GM12878 (cell line): ENCODE results near the gene OSBPL10.

ENCODE experiments used
- BCLAF1 ChIP-seq: fragments of 450-650 bp; IDR thresholded peaks from 2 replicates; pipeline ENCODE4 v1.6.1; 2017; ENCODE audit warnings: antibody characterized with exemption, mild to moderate bottlenecking, moderate library complexity
- EZH2 ChIP-seq: IDR thresholded peaks from 2 replicates; pipeline ENCODE4 v1.6.1; 2012; ENCODE audit warnings: low read depth, mild to moderate bottlenecking, control low read depth, inconsistent platforms, low read length, borderline replicate concordance; ENCODE audit not compliant: control insufficient read depth
- MEF2B ChIP-seq: fragments of 450-650 bp; IDR thresholded peaks from 2 replicates; pipeline ENCODE4 v1.6.1; 2018; ENCODE audit warnings: mild to moderate bottlenecking, moderate library complexity; ENCODE audit not compliant: partially characterized antibody, poor library complexity, severe bottlenecking
- PBX3 ChIP-seq: IDR thresholded peaks from 2 replicates; pipeline ENCODE4 v1.6.1; 2011; ENCODE audit warnings: mild to moderate bottlenecking, low read depth, low read length, moderate library complexity; ENCODE audit not compliant: insufficient replicate concordance
- POLR2A ChIP-seq: IDR thresholded peaks from 2 replicates; pipeline ENCODE4 v1.6.1; 2011; ENCODE audit warnings: low read depth, mild to moderate bottlenecking, low read length
- SIN3A ChIP-seq: IDR thresholded peaks from 2 replicates; pipeline ENCODE4 v1.6.1; 2012; ENCODE audit warnings: low read depth, low read length, improper control_type of control experiment
- SREBF2 ChIP-seq: IDR thresholded peaks from 2 replicates; pipeline ENCODE4 v1.6.1; 2012; ENCODE audit warnings: mild to moderate bottlenecking, low read length
- ZNF207 ChIP-seq: fragments of 450-650 bp; IDR thresholded peaks from 2 replicates; pipeline ENCODE4 v1.6.1; 2014; ENCODE audit warnings: antibody characterized with exemption, mild to moderate bottlenecking, borderline replicate concordance
- TF ChIP-seq, protein P1 (sequence below), 3 experiments: IDR thresholded peaks in 2 of 3; conservative IDR thresholded peaks in 1 of 3; 2 replicates each; pipeline ENCODE4 v1.5.1; 2011; ENCODE audit warnings: low read depth in 3 of 3, low read length in 3 of 3, mild to moderate bottlenecking in 3 of 3, control low read depth in 2 of 3, moderate library complexity in 2 of 3, inconsistent platforms in 1 of 3, mixed read lengths in 1 of 3; ENCODE audit not compliant: control insufficient read depth in 2 of 3, insufficient read depth in 1 of 3; ENCODE audit errors: extremely low read depth in 1 of 3

DNA sequence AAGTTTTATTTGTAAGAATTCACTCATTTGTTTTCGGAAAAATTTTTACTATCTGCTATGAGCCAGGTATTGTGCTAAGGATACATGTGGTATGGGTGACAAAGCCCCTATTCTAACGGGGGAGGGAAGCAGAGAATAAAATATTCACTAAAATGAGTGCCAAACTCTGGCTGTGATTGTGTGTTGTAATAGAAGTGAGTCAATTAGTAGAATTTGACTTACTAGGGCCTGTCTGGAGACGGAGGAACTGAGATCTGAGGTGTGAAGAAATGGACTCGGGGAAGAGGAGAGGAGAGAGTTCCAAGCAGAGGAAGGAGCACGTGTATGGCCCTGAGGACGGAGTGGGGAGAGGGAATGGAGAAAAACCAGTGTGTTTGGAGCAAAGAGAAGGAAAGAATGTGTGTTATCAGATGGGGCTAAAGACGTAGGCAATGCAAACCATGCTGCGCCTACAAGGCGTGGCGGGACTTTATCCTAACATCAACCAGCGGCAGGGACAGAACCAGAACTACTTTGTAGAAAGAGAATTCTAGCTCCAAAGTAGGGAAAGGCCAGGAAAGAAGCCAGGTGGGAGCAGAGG is 89.1 kb downstream of the OSBPL10 start:
- TF ChIP-seq SIN3A: no peak
- no peak for TF ChIP-seq ZNF207
- no peak for TF ChIP-seq POLR2A
- TF ChIP-seq, protein P1, sequence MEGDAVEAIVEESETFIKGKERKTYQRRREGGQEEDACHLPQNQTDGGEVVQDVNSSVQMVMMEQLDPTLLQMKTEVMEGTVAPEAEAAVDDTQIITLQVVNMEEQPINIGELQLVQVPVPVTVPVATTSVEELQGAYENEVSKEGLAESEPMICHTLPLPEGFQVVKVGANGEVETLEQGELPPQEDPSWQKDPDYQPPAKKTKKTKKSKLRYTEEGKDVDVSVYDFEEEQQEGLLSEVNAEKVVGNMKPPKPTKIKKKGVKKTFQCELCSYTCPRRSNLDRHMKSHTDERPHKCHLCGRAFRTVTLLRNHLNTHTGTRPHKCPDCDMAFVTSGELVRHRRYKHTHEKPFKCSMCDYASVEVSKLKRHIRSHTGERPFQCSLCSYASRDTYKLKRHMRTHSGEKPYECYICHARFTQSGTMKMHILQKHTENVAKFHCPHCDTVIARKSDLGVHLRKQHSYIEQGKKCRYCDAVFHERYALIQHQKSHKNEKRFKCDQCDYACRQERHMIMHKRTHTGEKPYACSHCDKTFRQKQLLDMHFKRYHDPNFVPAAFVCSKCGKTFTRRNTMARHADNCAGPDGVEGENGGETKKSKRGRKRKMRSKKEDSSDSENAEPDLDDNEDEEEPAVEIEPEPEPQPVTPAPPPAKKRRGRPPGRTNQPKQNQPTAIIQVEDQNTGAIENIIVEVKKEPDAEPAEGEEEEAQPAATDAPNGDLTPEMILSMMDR (IDR thresholded peaks at IDR 0.05 in 2 of 3, conservative IDR thresholded peaks at IDR 0.05 in 1 of 3; ENCODE audit: control insufficient read depth in 2 of 3, extremely low read depth in 1 of 3, insufficient read depth in 1 of 3, low read depth in 3 of 3, low read length in 3 of 3): no peak
- TF ChIP-seq BCLAF1: no peak
- TF ChIP-seq MEF2B: no peak
- no peak for TF ChIP-seq PBX3
- no peak for TF ChIP-seq SREBF2
- no peak for TF ChIP-seq EZH2
